ENCODE data around the gene TK1.
"Not testable (repeated sequence)": the region's sequence is repeated elsewhere in the genome, so short reads cannot be mapped to it uniquely, and the experiment has no call there.

TK1 gene

GRCh38 chr17:78147315-78147998 is 39.4 kb downstream of the TK1 start:
- no peak for DNase-seq

- DNase-seq: no peak
Observed at GRCh38 chr17:78146881-78147280, 40.0 kb downstream of the TK1 start.

- no peak for DNase-seq
Observed at GRCh38 chr17:78146471-78146869, 40.4 kb downstream of the TK1 start.

- no peak for DNase-seq
Observed at GRCh38 chr17:78144736-78145641, 41.9 kb downstream of the TK1 start.

- peak; percentile 55 for DNase-seq
Observed at GRCh38 chr17:78144147-78144719, 42.6 kb downstream of the TK1 start.

GRCh38 chr17:78143214-78144146 is 43.4 kb downstream of the TK1 start:
- DNase-seq: no peak

GRCh38 chr17:78142119-78142861 is 44.6 kb downstream of the TK1 start:
- DNase-seq: peak; percentile 46

GRCh38 chr17:78141437-78142118 is 45.3 kb downstream of the TK1 start:
- DNase-seq: no peak

GRCh38 chr17:78140169-78141051 is 46.4 kb downstream of the TK1 start:
- DNase-seq: peak; percentile 79

GRCh38 chr17:78139861-78140168 is 47.0 kb downstream of the TK1 start:
- not testable (repeated sequence) for DNase-seq

GRCh38 chr17:78138204-78139060 is 48.4 kb downstream of the TK1 start:
- no peak for DNase-seq

- no peak for DNase-seq
Observed at GRCh38 chr17:78137392-78138203, 49.3 kb downstream of the TK1 start.

GRCh38 chr17:78135858-78136500 is 50.9 kb downstream of the TK1 start:
- DNase-seq: no peak

GRCh38 chr17:78134899-78135385 is 51.9 kb downstream of the TK1 start:
- DNase-seq: no peak

GRCh38 chr17:78133971-78134898 is 52.6 kb downstream of the TK1 start:
- DNase-seq: no peak

- DNase-seq: no peak
Observed at GRCh38 chr17:78133179-78133951, 53.5 kb downstream of the TK1 start.
